HG02981 (cell line): ENCODE data around the gene GALNT13.

Source experiments
- ATAC-seq: cut with Tn5 transposase; IDR thresholded peaks from one replicate; pipeline ENCODE4 v1.9.1; 2021; ENCODE audit warnings: mild to moderate bottlenecking, moderate library complexity; ENCODE audit not compliant: unreplicated experiment

Gene GALNT13

GRCh38 chr2:153871231-153872221, at the start of gene GALNT13:
TSS of gene GALNT13 (plus strand) at chr2:153871922.
- no peak for ATAC-seq

DNA sequence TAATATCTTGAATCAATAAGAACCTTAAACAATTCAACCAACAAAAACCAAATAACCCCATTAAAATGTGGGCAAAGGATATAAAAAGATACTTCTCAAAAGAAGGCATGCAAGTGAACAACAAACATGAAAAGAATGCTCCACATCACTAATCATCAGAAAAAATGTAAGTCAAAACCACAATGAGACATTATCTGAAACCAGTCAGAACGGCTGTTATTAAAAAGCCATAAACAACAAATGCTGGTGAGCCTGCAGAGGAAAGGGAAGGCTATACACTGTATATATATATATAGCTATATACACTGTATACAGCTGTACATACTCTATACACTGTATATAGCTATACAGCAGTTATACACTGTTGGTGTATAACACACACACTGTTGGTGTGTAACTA, 47.8 kb upstream of the GALNT13 start:
- no peak for ATAC-seq

DNA sequence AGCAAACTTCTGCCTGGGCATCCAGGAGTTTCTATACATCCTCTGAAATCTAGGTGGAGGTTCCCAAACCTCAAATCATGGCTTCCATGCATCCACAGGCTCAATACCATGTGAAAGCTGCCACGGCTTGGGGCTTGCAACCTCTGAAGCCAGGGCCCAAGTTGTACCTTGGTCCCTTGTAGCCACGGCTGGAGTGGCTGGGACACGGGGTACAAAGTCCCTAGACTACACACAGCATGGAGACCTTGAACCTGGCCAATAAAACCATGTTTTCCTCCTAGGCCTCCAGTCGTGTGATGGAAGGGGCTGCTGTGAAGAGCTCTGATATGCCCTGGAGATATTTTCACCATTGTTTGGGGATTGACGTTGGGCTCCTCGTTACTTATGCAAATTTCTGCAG, 43.4 kb upstream of the GALNT13 start:
- no peak for ATAC-seq

GRCh38 chr2:153834662-153835061, 37.1 kb upstream of the GALNT13 start:
- no peak for ATAC-seq

DNA sequence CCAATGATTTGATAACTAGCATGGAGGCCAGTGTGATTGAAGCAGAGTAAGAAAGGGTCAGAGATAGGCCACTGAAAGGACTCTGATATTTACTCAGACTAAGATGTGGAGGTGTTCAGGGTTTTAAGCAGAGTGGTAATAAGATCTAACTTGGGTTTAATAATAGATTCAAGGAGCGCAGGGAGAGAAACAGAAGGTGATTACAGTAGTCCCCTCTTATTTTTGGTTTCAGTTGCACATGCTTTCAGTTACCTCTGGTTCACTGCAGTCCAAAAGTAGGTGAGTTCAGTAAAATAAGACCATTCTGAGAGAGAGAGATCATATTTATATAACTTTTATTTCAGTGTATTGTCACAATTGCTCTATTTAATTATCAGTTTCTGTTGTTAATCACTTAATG, 13.5 kb upstream of the GALNT13 start:
- ATAC-seq, result no peak

DNA sequence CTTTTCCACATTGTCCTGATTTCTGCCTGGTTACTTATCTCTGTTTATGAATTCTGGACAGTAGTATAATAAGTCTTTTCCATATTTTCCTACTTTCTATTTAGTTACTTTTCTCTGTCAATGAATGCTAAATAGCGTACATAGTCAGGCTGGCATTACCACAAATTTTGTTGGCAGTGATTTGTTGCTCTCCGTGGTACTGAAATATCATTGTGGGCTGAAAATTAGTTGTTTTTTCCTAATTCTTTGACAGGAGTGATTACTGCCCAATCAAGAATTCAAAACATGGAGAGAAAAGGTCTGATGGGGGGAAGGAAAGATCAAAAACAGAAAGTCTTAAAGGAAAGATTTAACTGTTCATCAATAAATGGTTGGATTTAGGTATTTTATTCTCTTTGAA, 7.7 kb upstream of the GALNT13 start:
- ATAC-seq, result no peak

GRCh38 chr2:153866595-153866994, 5.1 kb upstream of the GALNT13 start:
- no peak for ATAC-seq

DNA sequence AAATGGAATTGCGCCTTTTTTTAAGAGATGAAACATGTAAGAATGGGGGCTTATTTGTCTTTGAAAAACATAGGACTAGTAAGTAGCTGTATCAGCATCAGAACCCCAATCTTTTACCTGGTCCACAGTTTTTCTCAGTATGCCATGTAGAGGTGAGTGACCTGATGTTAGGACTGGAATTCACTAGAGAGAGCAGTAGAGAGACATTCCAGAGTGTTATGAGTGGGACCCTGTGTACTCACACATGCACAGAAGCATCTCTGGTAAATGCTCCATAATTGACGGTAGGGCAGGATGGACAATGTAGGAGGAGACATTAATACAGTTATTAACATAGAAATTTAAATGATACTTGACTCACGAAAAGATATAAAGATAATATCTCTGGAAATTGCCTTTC, 1.4 kb upstream of the GALNT13 start:
- no peak for ATAC-seq

DNA sequence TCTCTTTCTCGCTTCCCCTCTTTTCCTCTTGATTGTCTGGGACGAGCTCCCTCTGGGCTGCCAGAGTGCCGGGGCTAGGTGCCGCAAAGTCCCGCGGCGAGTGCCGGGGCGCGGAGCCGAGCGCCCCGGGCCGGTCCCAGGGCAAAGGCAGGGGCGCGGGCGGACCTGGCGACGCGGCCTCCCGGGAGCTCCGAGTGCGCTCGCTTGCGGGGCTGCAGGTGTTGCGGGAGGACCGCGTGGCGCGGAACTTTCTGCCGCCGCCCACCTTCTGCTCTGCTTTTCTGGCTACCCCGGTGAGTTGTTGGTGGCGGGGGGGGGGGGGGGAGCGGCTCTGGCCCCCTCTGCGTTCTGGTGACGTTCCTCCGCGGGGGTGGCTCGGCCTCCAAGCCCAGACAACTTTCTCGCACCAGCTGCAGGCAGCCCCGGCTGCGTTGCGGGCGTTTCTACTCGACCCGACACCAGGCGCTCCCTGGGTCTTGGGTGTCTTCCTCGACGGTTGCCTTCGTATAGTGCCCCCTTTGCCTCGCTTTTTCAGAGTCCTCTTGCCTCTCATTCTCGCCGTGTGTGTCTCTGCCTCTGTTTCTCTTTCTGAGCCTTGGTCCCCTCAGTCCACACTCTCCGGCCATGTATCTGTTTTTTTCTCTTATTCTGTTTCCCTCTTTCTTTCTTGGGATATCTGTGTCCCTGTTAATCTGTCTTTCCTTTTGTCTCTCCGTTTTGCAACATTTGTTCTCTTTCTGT, 759 bp downstream of the GALNT13 start:
- ATAC-seq, result no peak

DNA sequence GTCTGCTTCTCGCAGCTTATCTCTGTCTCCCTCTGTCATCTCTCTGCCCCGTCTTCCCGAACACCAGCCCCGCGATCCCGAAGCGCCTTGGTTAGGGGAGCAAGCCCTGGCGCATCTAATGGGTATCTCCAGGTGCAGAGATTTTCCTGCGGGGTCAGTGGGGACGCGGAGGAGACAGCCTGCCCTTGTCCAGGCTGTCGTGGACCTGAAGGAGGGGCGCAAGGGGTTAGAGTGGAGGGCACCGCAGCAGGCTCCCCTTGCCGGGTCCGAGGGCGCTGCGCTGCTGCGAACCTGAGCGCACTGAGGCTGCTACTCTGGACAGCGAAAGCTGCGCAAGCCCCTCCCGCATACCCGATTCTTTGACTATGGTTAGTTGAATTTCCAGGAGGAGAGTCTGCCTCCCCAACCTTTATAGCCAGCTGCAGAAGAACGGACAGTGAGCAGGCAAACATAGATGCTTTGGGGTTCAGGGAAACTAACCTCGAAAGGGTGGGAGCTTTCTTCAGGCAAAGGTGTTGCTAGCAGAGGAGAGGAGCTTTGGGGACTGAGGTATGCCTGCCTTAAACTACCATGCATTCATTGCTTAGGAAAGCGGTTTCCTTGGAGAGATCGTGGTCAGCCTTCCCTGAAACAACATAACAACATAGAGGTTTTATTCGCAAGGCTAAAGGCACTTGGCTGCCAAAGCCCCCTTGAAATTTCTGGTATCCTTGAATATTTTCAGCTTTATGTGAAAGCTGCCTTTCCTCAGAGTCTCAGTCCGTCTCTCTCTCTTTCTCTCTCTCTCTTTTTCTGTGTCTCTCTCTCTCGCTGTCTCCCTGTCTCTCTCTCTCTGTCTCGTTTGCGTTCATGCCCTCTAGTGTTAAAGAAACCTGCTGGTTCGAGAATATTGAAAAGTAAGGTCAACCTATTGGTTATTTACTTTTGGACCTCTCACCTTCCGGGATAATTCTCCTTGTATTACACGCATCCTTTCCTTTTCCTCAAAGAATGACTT, 1.6 kb downstream of the GALNT13 start:
- ATAC-seq, result no peak

GRCh38 chr2:153875801-153876466, 4.2 kb downstream of the GALNT13 start:
- no peak for ATAC-seq

DNA sequence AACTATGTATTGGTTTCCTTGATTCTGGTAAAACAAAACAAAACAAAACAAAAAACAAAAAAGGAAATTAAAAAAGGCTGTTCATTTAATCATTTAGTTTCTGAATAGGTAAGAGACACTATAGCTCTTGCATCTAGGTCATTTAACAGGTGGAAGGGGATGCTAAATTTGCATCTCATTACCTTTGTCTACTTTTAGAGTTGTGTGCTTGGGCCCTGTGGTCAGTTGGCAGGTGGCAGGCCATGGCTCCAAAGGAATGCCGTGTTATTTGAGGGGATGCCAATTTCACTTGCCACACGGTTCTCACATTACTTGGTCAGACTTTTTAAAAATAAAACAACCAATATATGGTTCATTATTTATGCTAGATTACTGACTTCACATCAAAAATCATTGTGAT, 9.2 kb downstream of the GALNT13 start:
- no peak for ATAC-seq

GRCh38 chr2:153886833-153887232, 15.1 kb downstream of the GALNT13 start:
- ATAC-seq, result no peak

DNA sequence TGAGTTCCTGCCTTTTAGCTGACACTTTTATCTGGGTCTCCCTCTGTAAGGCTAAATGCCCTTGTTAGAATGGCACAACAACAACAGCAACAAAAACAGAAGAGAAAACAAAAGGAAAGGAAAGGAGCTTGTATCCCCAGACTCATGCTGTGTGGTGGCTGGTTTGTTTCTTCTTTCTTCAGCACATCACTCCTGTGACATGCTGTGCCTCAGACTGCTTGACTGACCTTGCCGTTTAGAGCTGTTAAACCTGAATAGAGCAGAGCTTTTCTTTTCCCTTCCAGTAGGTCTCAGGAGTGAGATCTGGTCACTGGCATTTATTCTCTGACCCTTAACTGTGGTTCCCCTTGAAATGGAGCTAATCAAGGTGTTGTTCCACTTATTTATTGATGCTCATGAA, 18.9 kb downstream of the GALNT13 start:
- no peak for ATAC-seq

- no peak for ATAC-seq
Observed at GRCh38 chr2:153891051-153891450, 19.3 kb downstream of the GALNT13 start.

- no peak for ATAC-seq
Observed at GRCh38 chr2:153912798-153913396, 41.2 kb downstream of the GALNT13 start.

DNA sequence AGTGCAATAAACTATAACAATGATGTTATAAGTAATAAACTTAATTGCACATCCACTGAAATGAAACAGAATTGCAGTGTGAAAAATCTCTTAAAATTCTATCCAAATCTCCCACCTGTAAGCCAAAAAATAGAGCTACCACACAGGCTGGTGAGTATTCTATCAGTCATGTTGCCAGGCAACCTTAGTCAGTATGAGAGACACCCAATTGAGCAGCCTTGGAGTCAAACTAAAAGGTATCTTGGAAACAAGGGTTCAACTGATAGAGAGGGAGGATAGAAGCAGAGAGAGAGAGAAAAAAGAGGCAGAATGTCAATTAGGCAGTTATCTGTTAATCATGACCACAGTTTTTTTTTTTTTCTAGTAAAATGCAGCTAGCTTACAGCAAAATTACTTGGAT, 45.8 kb downstream of the GALNT13 start:
- no peak for ATAC-seq

DNA sequence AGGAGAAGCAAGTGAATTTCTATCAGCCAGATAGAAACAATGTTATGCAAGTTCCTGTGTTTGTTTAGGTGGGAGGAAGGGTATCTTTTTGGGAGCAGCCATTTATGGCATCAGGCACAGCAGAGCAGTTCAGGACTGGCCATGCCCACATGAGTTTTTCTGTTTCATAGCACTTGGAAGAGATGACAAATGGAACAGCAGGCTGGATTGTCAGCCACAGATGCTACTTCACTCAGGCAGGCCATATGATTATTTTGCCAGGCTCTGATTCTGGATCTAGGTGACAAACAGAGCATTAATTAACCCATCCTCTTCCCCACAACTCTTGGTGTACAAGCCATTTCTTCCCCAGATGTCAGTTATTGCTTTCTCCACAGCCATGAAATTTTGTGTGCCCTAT, 63.8 kb downstream of the GALNT13 start:
- no peak for ATAC-seq

GRCh38 chr2:153939124-153939796, 67.5 kb downstream of the GALNT13 start:
- peak; percentile 59 for ATAC-seq
